Right renal cortex interstitium (tissue), 3 donors: ENCODE measurements around the gene VPS13D. TPM values are rescaled to one million over a fixed set of nuclear protein-coding genes. Genes with fewer than 3 reads are reported as not detected.

ENCODE experiments used
- DNase-seq, 3 donors: peaks; one replicate each; pipeline ENCODE4 v3.0.0-alpha.2; 2013; ENCODE audit warnings: low read depth in 3 of 3, low spot score in 2 of 3
- polyA plus RNA-seq, 3 donors: library from polyadenylated mRNA; unstranded; fragments of 120-200 nt; gene quantifications; one replicate each; pipeline ENCODE4 v1.2.1, GENCODE V29; 2013; ENCODE audit not compliant: insufficient read length in 3 of 3

VPS13D gene
- polyA plus RNA-seq, 3 donors, result 26.4 to 27.2 (median 26.5) TPM

- no peak for DNase-seq
Measured at GRCh38 chr1:12480748-12481362, 251.0 kb downstream of the VPS13D start.

- DNase-seq, result no peak
Measured at GRCh38 chr1:12481928-12482327, 252.1 kb downstream of the VPS13D start.

- no peak for DNase-seq
Measured at GRCh38 chr1:12482988-12483387, 253.2 kb downstream of the VPS13D start.

- no peak for DNase-seq
Measured at GRCh38 chr1:12485231-12486058, 255.6 kb downstream of the VPS13D start.

GRCh38 chr1:12486059-12486341 is 256.2 kb downstream of the VPS13D start:
- DNase-seq, result no peak

- DNase-seq, result no peak
Measured at GRCh38 chr1:12486401-12487005, 256.7 kb downstream of the VPS13D start.

GRCh38 chr1:12487520-12487919 is 257.7 kb downstream of the VPS13D start:
- DNase-seq, result no peak

- no peak for DNase-seq
Measured at GRCh38 chr1:12488666-12489354, 259.0 kb downstream of the VPS13D start.

GRCh38 chr1:12490532-12491142 is 260.8 kb downstream of the VPS13D start:
- DNase-seq, result no peak

- DNase-seq, result no peak
Measured at GRCh38 chr1:12491656-12492055, 261.8 kb downstream of the VPS13D start.

GRCh38 chr1:12495725-12496124 is 265.9 kb downstream of the VPS13D start:
- DNase-seq, result no peak

- no peak for DNase-seq
Measured at GRCh38 chr1:12496154-12496961, 266.5 kb downstream of the VPS13D start.

- DNase-seq, result no peak
Measured at GRCh38 chr1:12499539-12500240, 269.9 kb downstream of the VPS13D start.

GRCh38 chr1:12501661-12502060 is 271.8 kb downstream of the VPS13D start:
- DNase-seq, result no peak

GRCh38 chr1:12502336-12503109 is 272.7 kb downstream of the VPS13D start:
- DNase-seq, result no peak

GRCh38 chr1:12503709-12504108 is 273.9 kb downstream of the VPS13D start:
- no peak for DNase-seq

- no peak for DNase-seq
Measured at GRCh38 chr1:12504601-12505000, 274.8 kb downstream of the VPS13D start.

- DNase-seq, result no peak
Measured at GRCh38 chr1:12505231-12505630, 275.4 kb downstream of the VPS13D start.
